ENCODE data around the gene BIRC5.

GRCh38 chr17:78208486-78208885 lies 5.6 kb upstream of the BIRC5 start:
- TF ChIP-seq CTCF (IDR thresholded peaks at IDR 0.05; ENCODE audit: low read depth, low read length, poor library complexity, severe bottlenecking) (no peak), EZH2phosphoT487 (IDR thresholded peaks at IDR 0.05; ENCODE audit: borderline replicate concordance, low read length) (no peak)
